Measurements from ENCODE around the gene PIGQ. TPM values are rescaled to one million over a fixed set of nuclear protein-coding genes. Genes with fewer than 3 reads are reported as not detected.

PIGQ gene
- total and polyA plus RNA-seq, 2 of the 8 experiments (the other 6 are each of a cell fraction or from before 2014, with no cell fraction given), result 36.0 to 49.2 TPM

DNA sequence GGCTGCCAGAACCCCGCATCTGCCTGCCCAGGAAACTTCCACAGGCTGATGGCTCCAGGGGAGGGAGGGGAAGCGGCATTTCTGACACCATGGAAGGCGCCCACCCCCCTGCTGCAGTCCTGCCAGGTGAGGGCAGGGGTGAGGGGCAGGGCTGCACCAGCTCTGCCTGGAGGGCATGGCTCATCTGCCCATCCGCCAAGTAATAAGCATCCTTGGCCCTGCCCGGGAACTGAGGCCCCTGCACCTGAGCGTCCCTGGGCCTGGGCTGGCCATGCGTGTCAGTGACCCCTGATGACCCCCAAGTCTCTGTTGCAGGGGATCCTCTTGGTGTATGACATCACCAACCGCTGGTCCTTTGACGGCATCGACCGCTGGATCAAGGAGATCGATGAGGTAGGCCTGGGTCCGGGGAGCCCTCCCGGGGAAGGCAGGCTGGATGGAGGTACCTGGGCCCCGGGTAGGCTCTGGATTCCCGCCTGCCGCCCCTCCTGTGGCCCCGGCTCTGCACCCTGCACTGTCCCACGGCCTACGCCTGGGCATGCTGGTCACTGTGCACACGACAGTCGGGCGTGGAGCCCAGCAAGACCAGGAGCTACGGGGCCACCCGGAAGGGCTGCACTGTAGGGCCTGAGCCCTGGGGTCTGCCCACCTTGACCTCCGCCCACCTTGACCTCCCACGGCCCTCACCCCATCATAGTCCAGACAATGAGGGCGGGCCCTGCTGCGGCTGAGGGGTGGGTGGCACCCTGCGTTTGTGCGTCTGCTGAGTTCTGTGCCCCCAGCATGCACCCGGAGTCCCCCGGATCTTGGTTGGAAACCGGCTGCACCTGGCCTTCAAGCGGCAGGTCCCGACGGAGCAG is 55.6 kb downstream of the PIGQ start:
- Histone ChIP-seq H2BK5ac (ENCODE audit: low read depth, low read length) (peak overlapping the region; percentile 44; the same call in 1 of the 2 replicates), H3K27ac (ENCODE audit: low read depth, low read length) (no peak overlapping the region), H2BK12ac (ENCODE audit: low read depth, low read length) (no peak overlapping the region), H2AK5ac (ENCODE audit: low read depth, low read length) (no peak overlapping the region), H3K4ac (replicated peaks; ENCODE audit: insufficient read length, low read depth, low read length) (no peak overlapping the region), H4K5ac (ENCODE audit: insufficient read length, low read depth, low read length) (no peak overlapping the region), H3K79me2 (ENCODE audit: control insufficient read depth in 1 of 2, insufficient read depth in 2 of 2, low read length in 2 of 2) (no peaks in the 10 kb centered on the region), H4K91ac (replicated peaks; ENCODE audit: insufficient read length, low read length) (no peak overlapping the region), H3K36me3 (ENCODE audit: control insufficient read depth in 2 of 4, insufficient read depth in 4 of 4, low read length in 3 of 4) (peaks cover 0 to 4% (median 0%) of the 10 kb centered on the region in 4 experiments; a peak in 1 of 8 replicates), H3K56ac (replicated peaks; ENCODE audit: insufficient read length, low read depth, low read length) (no peak overlapping the region), H3K4me2 (ENCODE audit: insufficient read depth in 1 of 2, low read depth in 2 of 2, low read length in 2 of 2) (no peak overlapping the region), H2AFZ (ENCODE audit: low read length) (no peak overlapping the region), H3K4me1 (replicated peaks in 1 of 4; ENCODE audit: control insufficient read depth in 3 of 4, insufficient read depth in 4 of 4, low read length in 3 of 4) (peaks cover 0 to 28% (median 19%) of the 10 kb centered on the region in 4 experiments; a peak in 6 of 7 replicates), H3K4me3 (ENCODE audit: extremely low read depth in 1 of 4, insufficient read depth in 2 of 4, low read depth in 3 of 4, low read length in 4 of 4) (no peak overlapping the region), H3K23me2 (ENCODE audit: low read depth, low read length) (no peaks in the 10 kb centered on the region), H3K14ac (ENCODE audit: insufficient read length) (no peak overlapping the region), H4K8ac (ENCODE audit: extremely low read depth, insufficient read depth, low read length) (peak overlapping the region; percentile 12; the same call in 1 of the 2 replicates), H3K79me1 (ENCODE audit: low read depth, low read length) (peaks cover 4% of the 10 kb centered on the region; the same call in 1 of the 2 replicates), H3K18ac (ENCODE audit: extremely low read depth, low read length) (no peak overlapping the region), H3K9ac (replicated peaks in 1 of 4; ENCODE audit: extremely low read depth in 1 of 4, low read depth in 3 of 4, low read length in 3 of 4) (no peak overlapping the region), H4K20me1 (replicated peaks in 1 of 2; ENCODE audit: control insufficient read depth in 1 of 2, insufficient read depth in 2 of 2, low read length in 2 of 2) (peaks cover 2 to 3% of the 10 kb centered on the region in 2 experiments), H3K23ac (ENCODE audit: insufficient read length) (no peak overlapping the region), H2BK15ac (ENCODE audit: low read length) (no peak overlapping the region), H2BK120ac (replicated peaks; ENCODE audit: low read depth, low read length) (no peak overlapping the region), H2BK20ac (ENCODE audit: low read length) (no peak overlapping the region), H3K9me3 (ENCODE audit: insufficient read depth in 2 of 2, low read depth in 1 of 2, low read length in 1 of 2) (no peaks in the 10 kb centered on the region), H3K27me3 (replicated peaks in 1 of 4; ENCODE audit: control insufficient read depth in 3 of 4, extremely low read depth in 1 of 4, insufficient read depth in 3 of 4, low read length in 3 of 4) (no peaks in the 10 kb centered on the region)
- TF ChIP-seq EP300 (IDR thresholded peaks at IDR 0.05; ENCODE audit: borderline replicate concordance in 1 of 2, low read depth in 2 of 2, low read length in 2 of 2), result no peak
- TF ChIP-seq RAD21 (IDR thresholded peaks at IDR 0.05 in 1 of 2, conservative IDR thresholded peaks at IDR 0.05 in 1 of 2; ENCODE audit: low read depth in 2 of 2, low read length in 2 of 2), result no peak
- TF ChIP-seq KDM5A (IDR thresholded peaks at IDR 0.05; ENCODE audit: low read length), result no peak
- TF ChIP-seq BRCA1 (IDR thresholded peaks at IDR 0.05; ENCODE audit: low read depth, low read length), result no peak
- no peak for TF ChIP-seq CBX5 (IDR thresholded peaks at IDR 0.05; ENCODE audit: low read depth, low read length)
- no peak for TF ChIP-seq SUZ12 (IDR thresholded peaks at IDR 0.05; ENCODE audit: low read length)
- TF ChIP-seq POLR2A (IDR thresholded peaks at IDR 0.05; ENCODE audit: control extremely low read depth in 1 of 2, low read depth in 2 of 2, low read length in 2 of 2), result no peak
- 94% methylated on average over 31 of the region's 37 CpGs; no CpG with 5 or more reads in 1 of the 2 experiments for WGBS, 2 experiments (ENCODE audit: extremely low coverage in 1 of 2, insufficient coverage in 1 of 2, insufficient read length in 1 of 2, insufficient replicate concordance in 2 of 2, low coverage in 1 of 2, low lambda C conversion rate in 2 of 2, missing lambda C conversion rate in 1 of 2)
- POLR2A ChIA-PET (ENCODE audit: partially characterized antibody), result interaction anchor here (1.4 to 2.5 kb wide), 2 partner anchors 10 to 50 kb away, joined by 3 to 16 read pairs; partner anchors contain the start of gene METTL26
- FAIRE-seq, result no peak
- no peak for DNase-seq (ENCODE audit: low read depth in 1 of 2, low spot score in 2 of 2)
- CTCF ChIA-PET (ENCODE audit: partially characterized antibody), result interaction anchor here (0.9 to 1.8 kb wide), 7 partner anchors 11 to 233 kb away, joined by 3 to 6 read pairs (median 4); partner anchors contain the start of gene METTL26

Data from H1 (cell line).